Kidney (tissue), 14 donors: ENCODE data around the gene STXBP2. TPM values are rescaled to one million over a fixed set of nuclear protein-coding genes. Genes with fewer than 3 reads are reported as not detected.

Source experiments
- DNase-seq, 5 donors: peaks; one replicate each; pipeline ENCODE4 v3.0.0-alpha.2; 2013 to 2020
- FAIRE-seq: peaks from 2 replicates; lab custom pipeline; 2012; peaks lifted over from hg19 to GRCh38; lab: Jason Lieb, UNC
- H3K27ac ChIP-seq, 2 donors: one replicate each; pipeline ENCODE4 v1.7.0; 2013; ENCODE audit warnings: low read depth in 2 of 2, low read length in 2 of 2, inconsistent platforms in 1 of 2
- H3K27me3 ChIP-seq: one replicate; pipeline ENCODE4 v1.7.1; 2013; ENCODE audit warnings: low read length, inconsistent platforms; ENCODE audit not compliant: control insufficient read depth, insufficient read depth
- H3K36me3 ChIP-seq, 3 donors: one replicate each; pipeline versions ENCODE4 v1.7.0 to v1.7.1; 2013; ENCODE audit warnings: low read length in 3 of 3, control low read depth in 1 of 3, inconsistent platforms in 1 of 3; ENCODE audit not compliant: insufficient read depth in 3 of 3, control insufficient read depth in 2 of 3
- H3K4me1 ChIP-seq, 3 donors: one replicate each; pipeline versions ENCODE4 v1.7.0 to v1.7.1; 2013; ENCODE audit warnings: low read length in 3 of 3, inconsistent platforms in 1 of 3, low read depth in 1 of 3; ENCODE audit not compliant: control insufficient read depth in 2 of 3, insufficient read depth in 2 of 3
- H3K4me3 ChIP-seq, 3 donors: one replicate each; pipeline versions ENCODE4 v1.7.0 to v1.8.1; 2013; ENCODE audit warnings: low read length in 3 of 3, control low read depth in 1 of 3, inconsistent platforms in 1 of 3
- H3K9ac ChIP-seq, 3 donors: one replicate each; pipeline versions ENCODE4 v1.7.0 to v1.7.1; 2013; ENCODE audit warnings: low read length in 3 of 3, control low read depth in 1 of 3, inconsistent platforms in 1 of 3
- H3K9me3 ChIP-seq, 3 donors: one replicate each; pipeline versions ENCODE4 v1.7.0 to v1.7.1; 2013; ENCODE audit warnings: low read length in 3 of 3, control low read depth in 1 of 3, inconsistent platforms in 1 of 3; ENCODE audit not compliant: control insufficient read depth in 2 of 3, insufficient read depth in 1 of 3
- CTCF ChIP-seq: IDR thresholded peaks from 3 replicates; pipeline ENCODE4 v1.5.1; 2012; ENCODE audit warnings: mild to moderate bottlenecking, moderate library complexity, borderline replicate concordance; ENCODE audit not compliant: insufficient read depth; ENCODE audit errors: extremely low read depth
- intact Hi-C: fragments of 100-400 bp; cut with DNase I; formaldehyde crosslinking; loops from one replicate; pipeline ENCODE4 v1.11.1; 2022
- polyA plus RNA-seq: library from polyadenylated mRNA; stranded (reverse); fragments of 350-450 nt; fragmentation: Illumina TruSeq; extraction: RNeasy Lipid Tissue Mini Kit (QIAGEN cat#74804); gene quantifications from one replicate; pipeline ENCODE4 v1.2.3, GENCODE V29; 2014; ENCODE audit warnings: low read depth, low replicate concordance; ENCODE audit not compliant: insufficient read depth
- total RNA-seq: library from RNA; stranded (reverse); fragmentation: NEBNext Ultra II Directional; extraction: Animal tissue kit (Norgen Biotek cat#: 25700); gene quantifications from one replicate; pipeline ENCODE4 v1.2.1, GENCODE V29; 2021
- donor health status: control.
- donor health status: control.
- donor health status: control.
- donor health status: control.
- donor health status: control.
- donor health status: DM: yes; HTN: yes; CAD: no.
- donor health status: Normal renal cell carcinoma (clear cell type).

Gene STXBP2
- total and polyA plus RNA-seq, 2 donors from 2014 or later: 74.8 to 136 TPM

- FAIRE-seq (no peak), DNase-seq (no peak)
- H3K27ac ChIP-seq: peak overlapping the region; percentile 66 to 97
- no peaks in the 10 kb centered on the region for H3K27me3 ChIP-seq
- no peak overlapping the region for H3K4me3 ChIP-seq
- peaks cover 0 to 27% (median 12%) of the 10 kb centered on the region in 3 donors for H3K4me1 ChIP-seq
- peaks cover 3 to 39% (median 20%) of the 10 kb centered on the region in 3 donors for H3K36me3 ChIP-seq
- no peaks in the 10 kb centered on the region for H3K9me3 ChIP-seq
- TF ChIP-seq CTCF: no peak
- H3K9ac ChIP-seq: peak overlapping the region in 1 of 3 donors; percentile 40
- intact Hi-C loops: no loop called here
Measured at GRCh38 chr19:7620442-7621412, 16.2 kb upstream of the STXBP2 start.

- no peak for DNase-seq
- Histone ChIP-seq H3K4me3 (no peak overlapping the region), H3K9ac (no peak overlapping the region), H3K4me1 (peaks cover 0 to 21% (median 6%) of the 10 kb centered on the region in 3 donors), H3K36me3 (peaks cover 6 to 44% (median 20%) of the 10 kb centered on the region in 3 donors), H3K27me3 (no peaks in the 10 kb centered on the region), H3K9me3 (no peaks in the 10 kb centered on the region), H3K27ac (no peak overlapping the region)
- no peak for FAIRE-seq
- intact Hi-C loops: no loop called here
- TF ChIP-seq CTCF: no peak
Measured at GRCh38 chr19:7622933-7623685, 13.8 kb upstream of the STXBP2 start.

GRCh38 chr19:7623725-7624603 lies 12.9 kb upstream of the STXBP2 start:
- Histone ChIP-seq H3K9me3 (no peaks in the 10 kb centered on the region), H3K4me3 (no peak overlapping the region), H3K9ac (no peak overlapping the region), H3K4me1 (peaks cover 0 to 20% (median 0%) of the 10 kb centered on the region in 3 donors), H3K36me3 (peaks cover 6 to 44% (median 20%) of the 10 kb centered on the region in 3 donors), H3K27me3 (no peaks in the 10 kb centered on the region), H3K27ac (no peak overlapping the region)
- no peak for DNase-seq
- TF ChIP-seq CTCF: no peak
- no peak for FAIRE-seq
- intact Hi-C loops: no loop called here
